Ascending aorta (tissue), 2 donors: ENCODE measurements around the gene BRINP1. TPM values are rescaled to one million over a fixed set of nuclear protein-coding genes. Genes with fewer than 3 reads are reported as not detected.

Experiments used
- DNase-seq, 2 donors: peaks; one replicate each; pipeline ENCODE4 v3.0.0-alpha.2; 2019; ENCODE audit warnings: low spot score in 2 of 2
- H3K27ac ChIP-seq, 2 donors: fragments of 200-600 bp; sonication (generic); one replicate each; pipeline ENCODE4 v1.5.1; 2016 to 2017; ENCODE audit warnings: mild to moderate bottlenecking in 1 of 2
- H3K27me3 ChIP-seq: fragments of 200-600 bp; sonication (generic); one replicate; pipeline ENCODE4 v1.5.1; 2017
- H3K36me3 ChIP-seq, 2 donors: fragments of 200-600 bp; sonication (generic); one replicate each; pipeline ENCODE4 v1.5.1; 2016
- H3K4me1 ChIP-seq, 2 donors: fragments of 200-600 bp; sonication (generic); one replicate each; pipeline ENCODE4 v1.5.1; 2016 to 2017; ENCODE audit warnings: mild to moderate bottlenecking in 1 of 2
- H3K4me3 ChIP-seq, 2 donors: fragments of 200-600 bp; sonication (generic); one replicate each; pipeline ENCODE4 v1.5.1; 2016 to 2017; ENCODE audit warnings: mild to moderate bottlenecking in 1 of 2
- H3K9me3 ChIP-seq, 2 donors: fragments of 200-600 bp; sonication (generic); one replicate each; pipeline ENCODE4 v1.5.1; 2016
- intact Hi-C: fragments of 100-400 bp; cut with DNase I; formaldehyde crosslinking; loops from one replicate; pipeline ENCODE4 v1.15.1; 2023
- total RNA-seq: library from RNA; depleted of rRNA; stranded (reverse); fragments of >200 nt; gene quantifications from one replicate; pipeline ENCODE4 v1.1.0, GENCODE V29; 2016
- TF ChIP-seq, protein P1 (sequence below), 3 experiments: fragments of 200-600 bp in 2 of 3; fragments of 450-650 bp in 1 of 3; sonication (generic) in 2 of 3; IDR thresholded peaks; one replicate each; pipeline ENCODE4 v1.5.1; 2016 to 2019; ENCODE audit warnings: antibody characterized with exemption in 3 of 3, mild to moderate bottlenecking in 1 of 3, moderate library complexity in 1 of 3

The BRINP1 gene
- total RNA-seq, 1 donor from 2014 or later: not detected

DNA sequence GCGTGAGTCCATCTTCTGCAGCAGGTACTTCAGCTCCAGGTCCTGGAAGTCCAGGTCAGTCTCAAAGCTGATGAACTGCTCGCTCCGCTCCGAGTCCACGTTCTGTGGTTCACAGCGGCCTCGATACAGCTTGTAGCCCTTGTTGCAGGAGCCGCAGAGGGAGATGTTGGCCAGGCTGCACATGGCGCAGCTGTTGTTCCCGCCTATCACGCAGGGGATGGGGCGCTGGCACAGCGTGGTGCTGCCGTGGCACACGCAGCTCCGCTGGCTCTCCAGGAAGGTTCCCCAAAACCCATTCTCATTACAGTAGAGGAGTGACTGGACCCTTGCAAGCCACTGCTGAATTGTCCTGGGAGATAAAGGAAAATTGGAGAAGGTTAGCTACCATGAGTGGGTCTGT, 201.4 kb downstream of the BRINP1 start:
- H3K4me3 ChIP-seq: no peak overlapping the region
- no peaks in the 10 kb centered on the region for H3K4me1 ChIP-seq
- H3K27ac ChIP-seq: no peak overlapping the region
- no peaks in the 10 kb centered on the region for H3K27me3 ChIP-seq
- DNase-seq: no peak
- H3K9me3 ChIP-seq: no peaks in the 10 kb centered on the region
- H3K36me3 ChIP-seq: no peaks in the 10 kb centered on the region
- intact Hi-C loops: no loop called here
- TF ChIP-seq, protein P1, sequence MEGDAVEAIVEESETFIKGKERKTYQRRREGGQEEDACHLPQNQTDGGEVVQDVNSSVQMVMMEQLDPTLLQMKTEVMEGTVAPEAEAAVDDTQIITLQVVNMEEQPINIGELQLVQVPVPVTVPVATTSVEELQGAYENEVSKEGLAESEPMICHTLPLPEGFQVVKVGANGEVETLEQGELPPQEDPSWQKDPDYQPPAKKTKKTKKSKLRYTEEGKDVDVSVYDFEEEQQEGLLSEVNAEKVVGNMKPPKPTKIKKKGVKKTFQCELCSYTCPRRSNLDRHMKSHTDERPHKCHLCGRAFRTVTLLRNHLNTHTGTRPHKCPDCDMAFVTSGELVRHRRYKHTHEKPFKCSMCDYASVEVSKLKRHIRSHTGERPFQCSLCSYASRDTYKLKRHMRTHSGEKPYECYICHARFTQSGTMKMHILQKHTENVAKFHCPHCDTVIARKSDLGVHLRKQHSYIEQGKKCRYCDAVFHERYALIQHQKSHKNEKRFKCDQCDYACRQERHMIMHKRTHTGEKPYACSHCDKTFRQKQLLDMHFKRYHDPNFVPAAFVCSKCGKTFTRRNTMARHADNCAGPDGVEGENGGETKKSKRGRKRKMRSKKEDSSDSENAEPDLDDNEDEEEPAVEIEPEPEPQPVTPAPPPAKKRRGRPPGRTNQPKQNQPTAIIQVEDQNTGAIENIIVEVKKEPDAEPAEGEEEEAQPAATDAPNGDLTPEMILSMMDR (IDR thresholded peaks at IDR 0.05): no peak

DNA sequence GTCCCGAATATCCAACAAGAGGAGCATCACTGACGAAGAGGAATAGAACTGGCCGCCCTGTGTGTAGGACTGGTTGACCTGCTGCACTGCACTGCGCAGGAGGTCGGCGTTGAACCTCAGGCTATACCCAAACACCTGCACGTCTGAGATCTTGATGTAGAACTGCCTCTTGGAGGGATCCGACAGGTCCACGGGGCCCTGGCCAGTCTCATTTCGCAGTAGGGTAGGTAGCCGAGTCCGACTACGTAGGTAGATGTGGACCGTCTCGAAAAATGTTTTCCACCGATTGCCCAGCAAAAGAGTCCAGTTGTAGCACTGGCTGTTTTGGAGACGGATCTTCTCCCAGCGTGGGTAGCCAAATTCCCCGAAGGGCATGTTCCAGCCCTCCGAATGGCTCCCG, 202.0 kb downstream of the BRINP1 start:
- Histone ChIP-seq H3K27me3 (no peaks in the 10 kb centered on the region), H3K36me3 (no peaks in the 10 kb centered on the region), H3K27ac (no peak overlapping the region), H3K9me3 (no peaks in the 10 kb centered on the region), H3K4me3 (no peak overlapping the region), H3K4me1 (no peaks in the 10 kb centered on the region)
- TF ChIP-seq, protein P1 (IDR thresholded peaks at IDR 0.05): no peak
- DNase-seq: no peak
- intact Hi-C loops: no loop called here

DNA sequence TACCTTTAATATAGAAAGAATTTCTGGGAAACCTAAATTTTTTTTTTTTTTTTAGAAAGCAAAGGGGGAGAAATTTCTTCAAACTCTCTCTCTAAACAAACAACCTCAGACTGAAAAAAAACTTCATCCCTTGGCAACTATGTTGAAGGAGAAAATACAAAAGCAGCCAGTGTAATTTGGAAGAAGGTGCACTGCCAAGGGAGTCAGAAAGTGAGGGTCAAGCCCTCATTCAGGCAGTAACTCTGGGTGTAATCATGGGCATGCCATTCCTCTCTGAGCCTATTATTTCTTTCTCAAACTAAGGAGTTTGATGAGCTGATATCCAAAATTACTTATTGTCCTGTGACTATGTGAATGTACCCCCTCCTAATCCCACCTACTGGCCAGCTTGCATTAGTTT, 203.1 kb downstream of the BRINP1 start:
- Histone ChIP-seq H3K4me3 (no peak overlapping the region), H3K36me3 (no peaks in the 10 kb centered on the region), H3K9me3 (no peaks in the 10 kb centered on the region), H3K27me3 (no peaks in the 10 kb centered on the region), H3K27ac (no peak overlapping the region), H3K4me1 (no peaks in the 10 kb centered on the region)
- TF ChIP-seq, protein P1 (IDR thresholded peaks at IDR 0.05): no peak
- DNase-seq: no peak
- intact Hi-C loops: no loop called here

DNA sequence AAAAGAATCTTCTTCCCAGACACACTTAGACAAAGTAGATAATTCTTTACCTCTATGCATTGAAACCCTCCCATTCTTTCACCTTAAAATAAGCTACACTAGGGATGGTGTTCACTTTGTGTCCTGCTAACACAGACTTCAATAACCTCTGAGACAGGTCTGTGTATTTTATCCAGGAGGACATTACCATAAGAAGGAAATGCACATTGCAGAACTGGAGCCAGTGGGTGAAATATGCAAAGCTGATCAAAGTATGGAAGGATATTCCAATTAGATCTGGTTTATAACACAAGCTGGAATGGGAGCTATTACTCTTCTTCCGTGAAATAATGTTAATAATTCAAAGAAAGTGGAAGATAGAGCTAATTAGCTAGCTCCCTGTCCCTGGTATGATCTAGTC, 204.1 kb downstream of the BRINP1 start:
- no peak overlapping the region for H3K27ac ChIP-seq
- TF ChIP-seq, protein P1 (IDR thresholded peaks at IDR 0.05): no peak
- no peak for DNase-seq
- intact Hi-C loops: no loop called here
- H3K36me3 ChIP-seq: no peaks in the 10 kb centered on the region
- H3K27me3 ChIP-seq: no peaks in the 10 kb centered on the region
- H3K4me3 ChIP-seq: no peak overlapping the region
- no peaks in the 10 kb centered on the region for H3K9me3 ChIP-seq
- H3K4me1 ChIP-seq: no peaks in the 10 kb centered on the region

DNA sequence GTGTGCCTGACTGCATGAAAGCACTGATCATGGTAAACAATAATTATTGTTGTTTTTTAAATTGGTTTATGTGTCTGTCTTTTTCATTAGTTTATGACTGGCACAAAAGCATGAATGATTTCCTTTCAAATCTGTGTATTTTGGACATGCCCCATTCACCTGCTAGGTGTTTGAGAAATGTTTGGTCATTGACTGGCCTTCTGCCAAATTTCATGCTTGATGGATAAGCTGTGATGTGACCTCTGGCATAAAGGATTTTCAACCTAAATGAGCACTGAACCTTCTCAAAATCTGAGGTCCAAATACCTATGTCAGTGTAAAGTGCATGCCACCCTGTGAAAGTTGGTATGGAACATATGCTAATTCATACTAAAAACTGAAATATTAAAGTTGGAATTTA, 204.5 kb downstream of the BRINP1 start:
- intact Hi-C loops: no loop called here
- TF ChIP-seq, protein P1 (IDR thresholded peaks at IDR 0.05): no peak

DNA sequence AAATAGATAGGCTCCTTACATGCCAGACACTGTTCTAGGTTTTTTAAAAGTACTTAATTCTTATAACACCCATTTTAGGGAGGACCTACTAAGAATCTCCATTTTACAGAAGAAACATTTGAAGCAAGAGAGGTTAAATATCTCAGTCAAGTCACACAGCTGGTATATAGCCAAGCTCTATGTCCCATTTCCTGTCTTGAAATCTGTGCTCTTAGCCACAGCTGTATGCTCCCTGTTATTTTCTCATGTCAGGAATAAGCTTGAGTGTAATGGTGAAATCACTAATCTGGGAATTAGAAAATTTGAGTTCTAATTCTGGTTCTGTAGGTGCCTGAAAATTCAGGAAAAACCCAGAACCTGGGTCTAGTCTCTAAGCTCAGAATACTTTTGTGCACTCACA, 208.7 kb downstream of the BRINP1 start:
- Histone ChIP-seq H3K9me3 (no peaks in the 10 kb centered on the region), H3K36me3 (no peaks in the 10 kb centered on the region), H3K27me3 (no peaks in the 10 kb centered on the region), H3K4me3 (no peak overlapping the region), H3K27ac (no peak overlapping the region), H3K4me1 (no peaks in the 10 kb centered on the region)
- intact Hi-C loops: no loop called here
- DNase-seq: no peak
- TF ChIP-seq, protein P1 (IDR thresholded peaks at IDR 0.05): no peak

More for the DNA sequence above, 204.5 kb downstream of the BRINP1 start:
- Histone ChIP-seq H3K27me3 (no peaks in the 10 kb centered on the region), H3K4me1 (no peaks in the 10 kb centered on the region), H3K36me3 (no peaks in the 10 kb centered on the region), H3K4me3 (no peak overlapping the region), H3K27ac (no peak overlapping the region), H3K9me3 (no peaks in the 10 kb centered on the region)
- DNase-seq: no peak
